NT2/D1 (cell line): ENCODE data around the gene CDK5.

Experiments
- YY1 ChIP-seq: IDR thresholded peaks from 2 replicates; pipeline ENCODE4 v1.6.1; 2011; ENCODE audit not compliant: insufficient read length, insufficient read depth
- ZNF274 ChIP-seq: IDR thresholded peaks from 2 replicates; pipeline ENCODE4 v1.6.1; 2011; ENCODE audit warnings: mild to moderate bottlenecking, low read depth, low read length

GRCh38 chr7:151091988-151092387 is 34.3 kb upstream of the CDK5 start:
- TF ChIP-seq ZNF274 (no peak), YY1 (no peak)
